NCI-H146 (cell line): ENCODE results near the gene ELOVL6.
"Not testable (repeated sequence)": the region's sequence is repeated elsewhere in the genome, so short reads cannot be mapped to it uniquely, and the experiment has no call there.

Experiments used
- DNase-seq: peaks from one replicate; lab custom pipeline; 2025; lab: John Stamatoyannopoulos, UW

ELOVL6 gene

DNA sequence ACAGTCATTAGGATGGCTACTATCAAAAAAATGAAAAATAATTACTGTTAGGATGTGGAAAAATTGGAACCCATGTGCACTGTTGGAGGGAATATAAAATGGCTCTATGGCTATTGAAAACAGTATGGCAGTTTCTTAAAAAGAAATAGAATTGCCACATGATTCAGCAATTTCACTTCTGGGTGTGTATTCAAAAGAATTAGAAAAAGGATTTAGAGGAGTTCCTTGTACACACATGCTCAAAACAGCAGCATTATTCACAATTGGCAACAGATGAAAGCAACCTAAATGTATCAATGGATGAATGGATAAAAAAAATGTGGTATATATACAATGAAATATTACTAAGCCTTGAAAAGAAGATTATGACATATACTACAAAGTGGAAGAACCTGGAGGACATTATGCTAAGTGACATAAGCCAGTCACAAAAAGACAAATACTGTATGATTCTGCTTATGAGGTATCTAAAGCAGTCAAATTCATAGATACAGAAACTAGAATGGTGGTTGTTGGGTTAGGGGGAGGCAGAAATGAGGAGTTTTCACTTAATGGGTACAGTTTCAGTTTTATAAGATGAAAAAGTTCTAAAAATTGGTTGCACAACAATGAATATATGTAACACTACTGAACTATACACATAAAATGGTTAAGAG, 123.2 kb downstream of the ELOVL6 start:
- no peak for DNase-seq

DNA sequence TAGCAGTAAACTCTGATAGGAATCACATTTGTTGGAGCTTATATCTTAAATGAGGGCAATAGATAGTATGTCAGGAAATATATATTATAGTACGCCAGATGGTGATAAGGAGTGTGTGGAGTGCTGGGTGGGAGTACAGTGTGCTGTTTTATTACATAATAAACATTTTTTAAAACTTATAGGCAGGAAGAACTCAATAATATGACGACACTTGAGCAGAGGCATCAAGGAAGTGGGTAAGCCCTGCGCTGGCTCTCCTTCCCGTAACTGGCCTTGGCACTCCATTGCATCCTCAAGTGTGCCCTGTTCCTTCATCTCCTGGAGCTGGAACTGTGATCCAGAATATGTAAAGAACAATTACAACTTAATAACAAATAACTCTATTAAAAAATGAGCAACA, 123.8 kb downstream of the ELOVL6 start:
- DNase-seq, result no peak

GRCh38 chr4:110073053-110073845, 125.2 kb downstream of the ELOVL6 start:
- DNase-seq, result no peak

- DNase-seq, result no peak
Observed at GRCh38 chr4:110071466-110071865, 126.9 kb downstream of the ELOVL6 start.

GRCh38 chr4:110068248-110068647, 130.2 kb downstream of the ELOVL6 start:
- no peak for DNase-seq

- no peak for DNase-seq
Observed at GRCh38 chr4:110064934-110065333, 133.5 kb downstream of the ELOVL6 start.

DNA sequence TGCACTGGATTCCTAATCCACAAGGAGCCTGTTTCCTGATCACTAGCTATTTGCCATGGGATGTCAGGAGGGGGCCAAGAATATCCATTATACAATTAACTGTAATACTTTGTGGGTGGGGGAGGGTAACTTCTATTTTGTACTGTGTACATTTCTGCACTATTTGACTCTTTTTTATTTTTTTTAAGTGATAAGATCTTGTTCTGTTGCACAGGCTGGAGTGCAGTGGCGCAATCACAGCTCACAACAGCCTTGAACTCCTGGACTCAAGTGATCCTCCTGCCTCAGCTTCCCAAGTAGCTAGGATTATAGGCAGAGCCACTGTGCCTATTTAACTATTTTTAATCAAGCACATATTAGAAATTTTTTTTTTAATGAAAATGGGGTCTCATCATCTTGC, 134.1 kb downstream of the ELOVL6 start:
- DNase-seq, result no peak

GRCh38 chr4:110062166-110062565, 136.2 kb downstream of the ELOVL6 start:
- no peak for DNase-seq

GRCh38 chr4:110061076-110061475, 137.3 kb downstream of the ELOVL6 start:
- DNase-seq, result no peak

DNA sequence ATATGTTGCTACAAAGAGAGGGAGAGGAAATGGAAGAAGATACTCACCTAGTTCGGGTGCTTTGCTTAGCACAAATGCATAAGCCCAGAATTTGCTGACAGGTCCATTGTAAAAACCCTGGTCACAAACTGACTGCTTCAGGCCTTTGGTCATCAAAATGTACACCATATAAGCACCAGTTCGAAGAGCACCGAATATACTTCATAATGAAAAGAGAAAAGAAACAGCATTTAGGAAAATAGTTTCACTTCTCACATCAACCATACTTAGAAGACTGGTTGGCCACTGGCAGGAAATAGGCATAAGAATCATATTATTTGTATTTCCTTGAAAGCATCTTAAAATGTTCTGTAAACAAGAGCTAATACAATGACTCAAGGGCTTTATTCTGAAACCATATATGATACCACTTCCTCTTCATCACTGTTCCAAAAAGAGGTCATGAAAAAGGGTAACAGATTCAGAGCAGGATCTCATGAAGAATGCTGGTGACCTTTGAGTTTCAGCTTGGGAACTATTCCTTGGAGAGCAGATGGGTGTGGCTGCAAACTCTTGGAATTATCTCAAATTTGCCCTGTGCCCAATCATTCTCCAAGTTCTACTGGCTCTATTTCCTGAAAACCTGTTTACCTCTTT, 138.7 kb downstream of the ELOVL6 start:
- no peak for DNase-seq

GRCh38 chr4:110058677-110059076, 139.7 kb downstream of the ELOVL6 start:
- DNase-seq, result no peak

GRCh38 chr4:110055158-110055768, 143.2 kb downstream of the ELOVL6 start:
- no peak for DNase-seq

DNA sequence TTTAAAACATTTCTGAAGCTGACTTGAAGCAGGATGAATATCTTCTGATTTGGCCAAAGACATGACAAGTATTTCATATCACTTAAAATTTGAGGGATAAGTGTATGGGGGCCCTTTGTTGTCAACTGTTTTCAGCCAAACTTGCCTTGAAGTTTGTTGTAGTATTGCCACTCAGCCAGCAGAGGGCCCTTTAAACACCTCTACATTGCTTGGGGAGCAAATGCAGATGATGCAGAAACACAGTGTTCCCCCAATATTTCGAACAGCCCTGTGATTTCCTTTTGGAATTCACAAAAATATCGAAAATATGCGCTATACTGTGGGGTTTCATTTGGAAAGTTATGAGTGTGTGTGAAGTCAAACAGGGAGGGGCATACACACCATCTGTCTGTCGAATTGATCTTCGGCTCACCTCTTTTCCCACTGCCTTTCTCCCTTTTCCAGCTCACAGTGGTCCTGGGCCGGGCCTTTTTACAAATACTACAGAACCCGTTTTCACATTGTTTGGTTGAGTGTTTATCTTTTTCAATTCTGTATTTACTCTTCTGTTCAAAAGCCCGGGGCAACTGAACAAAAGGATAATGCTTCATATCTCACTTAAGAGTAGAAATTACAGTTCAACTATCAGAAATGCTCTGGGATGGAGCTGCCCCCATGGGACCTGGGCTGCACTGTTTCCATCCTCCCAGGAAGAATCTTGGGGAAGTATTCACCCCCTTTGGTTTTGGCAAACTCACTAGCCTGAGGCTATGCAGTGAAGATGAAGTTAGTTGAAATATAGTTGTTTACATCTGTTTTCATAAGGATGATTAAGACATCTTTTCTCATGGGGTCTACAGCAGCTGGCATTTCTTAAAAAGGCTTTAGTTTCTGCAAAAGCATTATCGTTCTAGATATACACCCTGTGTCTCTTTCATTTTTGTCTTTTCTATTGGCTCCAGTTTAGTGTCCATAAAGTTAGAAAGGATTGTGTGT, 148.2 kb downstream of the ELOVL6 start:
- DNase-seq, result peak; percentile 12

GRCh38 chr4:110046588-110047049, 151.8 kb downstream of the ELOVL6 start:
- no peak for DNase-seq

DNA sequence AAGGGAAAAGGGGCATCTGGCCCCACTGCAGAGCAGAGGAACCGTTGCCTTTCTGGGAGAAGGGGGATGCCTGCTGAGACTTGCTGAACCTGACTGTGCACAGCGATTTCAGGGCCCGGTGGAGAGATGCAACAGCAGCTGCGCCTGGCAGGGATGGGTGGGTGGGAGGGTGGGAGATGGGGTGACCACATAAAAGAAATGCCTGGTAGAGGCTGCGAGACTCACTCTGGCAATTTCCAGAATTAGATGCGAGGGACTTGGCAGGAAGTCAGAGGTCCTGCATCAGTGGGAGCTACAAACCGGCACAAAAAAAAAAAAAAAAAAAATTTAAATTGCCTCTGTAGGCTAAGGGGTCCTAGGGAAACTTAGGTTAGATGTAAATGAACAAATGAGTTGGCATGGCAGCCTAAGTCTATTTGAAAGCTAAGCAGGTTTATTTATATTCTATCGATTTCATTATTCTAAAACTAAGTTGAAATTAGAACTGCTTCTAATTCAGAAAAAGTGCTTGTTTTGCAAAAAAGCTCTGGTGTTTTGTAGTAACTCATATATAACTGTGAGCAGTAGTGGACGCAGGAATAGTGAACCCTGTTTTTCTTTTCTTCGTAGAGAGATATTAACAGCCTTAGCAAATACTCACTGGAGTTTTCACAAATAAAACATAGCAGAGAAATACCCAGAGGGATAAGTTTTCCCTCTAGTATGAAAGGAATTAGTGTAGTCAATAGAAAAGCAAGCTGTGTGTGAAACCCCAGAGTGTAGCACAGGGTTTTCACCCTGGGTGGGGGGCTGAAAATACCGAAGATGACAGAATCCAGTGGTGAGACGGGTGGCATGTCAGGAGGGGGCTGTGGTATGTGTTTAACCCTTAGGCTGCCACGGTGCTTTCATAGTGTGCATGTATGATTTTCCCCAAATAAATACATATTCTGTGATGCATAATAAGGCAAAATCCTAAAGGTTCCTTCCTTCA, 155.6 kb downstream of the ELOVL6 start:
- DNase-seq, result no peak

DNA sequence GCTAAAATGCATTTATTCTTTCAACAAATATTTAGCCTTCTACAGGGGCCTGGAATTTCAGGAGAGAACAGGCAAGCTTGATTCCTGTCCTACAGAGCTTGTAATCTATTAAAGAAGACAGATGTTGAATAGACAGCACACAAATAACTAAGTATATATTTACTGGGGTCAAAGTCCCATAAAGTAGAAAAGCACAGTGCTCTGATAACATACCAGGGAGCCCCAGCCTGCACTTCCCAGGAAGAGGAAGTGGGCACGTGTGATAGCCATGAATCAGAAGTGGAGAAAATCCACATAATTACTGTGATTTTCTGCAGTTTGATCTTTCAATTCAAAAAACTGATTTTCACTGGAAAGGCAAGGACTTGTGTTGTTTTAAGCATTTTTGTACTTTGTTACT, 156.7 kb downstream of the ELOVL6 start:
- DNase-seq, result no peak

- DNase-seq, result not testable (repeated sequence)
Observed at GRCh38 chr4:110039164-110039563, 159.3 kb downstream of the ELOVL6 start.

DNA sequence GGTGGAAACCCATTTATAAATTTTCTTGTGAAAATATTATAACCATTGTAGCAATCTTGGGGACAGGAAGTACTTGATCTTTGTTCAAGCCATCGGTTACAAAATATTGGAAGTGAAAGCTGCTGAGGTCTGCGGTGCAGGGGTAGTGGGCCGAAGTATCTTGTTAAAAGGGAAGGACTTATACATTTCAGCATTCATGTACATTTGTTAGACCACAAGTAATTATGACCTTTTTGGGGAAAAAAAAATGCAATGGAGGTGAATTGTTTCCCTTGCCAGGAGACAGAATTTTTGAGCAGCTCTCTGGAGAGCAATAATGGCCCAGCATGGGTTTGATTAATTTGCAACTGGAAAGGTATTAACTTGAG, 164.4 kb downstream of the ELOVL6 start:
- no peak for DNase-seq

GRCh38 chr4:110033355-110034025, 164.9 kb downstream of the ELOVL6 start:
- DNase-seq, result no peak

DNA sequence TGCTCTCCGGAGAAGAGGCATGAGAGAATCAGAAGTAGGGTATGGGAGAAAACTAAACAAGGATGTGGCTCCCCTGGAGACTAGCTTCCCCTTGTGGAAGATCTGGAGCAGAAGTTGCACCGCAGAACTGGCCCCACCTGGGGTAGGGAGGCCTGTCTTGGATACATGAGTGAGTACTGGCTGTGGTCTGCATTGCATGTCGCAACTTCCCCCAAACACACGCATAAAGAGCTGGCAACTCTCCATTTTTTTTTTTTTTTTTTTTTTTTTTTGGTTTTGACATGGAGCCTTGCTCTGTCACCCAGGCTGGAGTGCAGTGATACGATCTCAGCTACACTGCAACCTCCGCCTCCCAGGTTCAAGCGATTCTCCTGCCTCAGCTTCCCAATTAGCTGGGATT, 165.8 kb downstream of the ELOVL6 start:
- DNase-seq, result no peak
